ENCODE results near the gene DSCAML1.

Gene DSCAML1

DNA sequence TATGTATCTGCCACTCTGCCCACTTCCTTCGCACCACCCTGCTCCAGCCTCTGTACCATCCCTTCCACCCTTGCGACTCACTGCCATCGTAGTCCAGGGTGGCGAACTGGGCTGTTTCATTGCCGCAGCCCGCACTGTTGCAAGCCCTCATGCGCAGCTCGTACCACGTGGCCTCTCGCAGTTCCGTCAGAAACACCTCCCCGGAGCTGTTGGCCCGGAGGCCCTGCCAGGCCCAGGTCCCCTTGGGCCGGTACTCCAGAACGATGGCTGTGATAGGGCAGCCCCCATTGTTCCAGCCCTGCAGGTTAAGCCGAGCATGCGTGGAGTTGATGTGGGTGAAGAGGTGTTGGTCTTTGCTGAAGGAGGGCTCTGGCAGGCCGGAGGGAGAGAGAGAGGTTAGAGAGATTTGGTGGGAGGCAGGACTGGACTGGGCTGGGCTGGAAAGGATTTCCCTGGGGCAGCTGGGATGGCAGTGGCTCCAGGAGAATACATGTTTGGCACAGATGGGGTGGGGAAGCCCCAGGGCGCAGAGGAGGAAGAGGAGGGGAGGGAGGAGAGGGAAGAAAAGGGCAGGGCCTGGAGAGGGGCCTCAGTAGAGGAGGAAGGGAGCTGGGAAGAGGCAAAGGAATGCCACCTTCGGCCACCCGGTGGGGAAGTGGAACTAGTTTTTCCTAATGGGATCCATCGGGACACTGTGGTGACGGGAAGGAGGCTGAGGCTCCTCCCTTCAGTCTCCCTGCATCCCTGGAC is 359.8 kb downstream of the DSCAML1 start:
- DNase-seq = no peak

DNA sequence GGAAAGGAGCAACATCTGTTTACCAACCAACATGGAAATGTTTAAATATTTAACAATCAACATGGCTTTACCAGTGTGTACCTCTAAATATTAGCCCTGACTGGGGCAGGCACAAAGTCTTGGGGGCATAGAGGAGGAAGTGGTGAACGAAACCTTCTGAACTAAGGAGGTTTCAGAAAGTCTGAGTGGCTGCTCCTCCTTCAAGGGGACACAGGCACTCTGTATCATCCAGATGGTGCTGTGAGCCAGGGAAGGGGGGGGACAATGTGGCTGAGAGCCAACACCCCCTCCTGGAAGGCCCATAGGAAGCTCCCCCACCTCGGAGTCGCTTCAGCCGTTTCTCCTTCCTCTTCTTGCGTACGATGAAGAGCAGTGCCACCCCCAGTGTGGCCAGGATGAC is 361.7 kb downstream of the DSCAML1 start:
- no peak for DNase-seq

DNA sequence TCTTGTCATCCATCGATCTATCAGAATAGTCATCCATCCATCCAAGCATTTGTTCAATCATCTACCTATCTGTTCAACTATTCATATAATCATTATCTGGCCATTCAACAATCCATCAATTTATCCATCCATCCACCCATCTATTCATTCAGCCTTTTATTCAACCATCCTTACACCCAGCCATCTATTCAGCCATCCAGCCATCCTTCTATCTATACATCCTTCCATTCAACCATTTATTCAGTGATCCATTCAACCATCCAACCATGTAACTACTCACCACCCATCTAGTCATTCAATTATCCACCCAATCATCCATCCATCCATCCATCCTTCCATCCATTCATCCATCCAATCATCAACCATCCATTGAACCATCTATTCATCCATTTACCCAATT is 362.5 kb downstream of the DSCAML1 start:
- no peak for DNase-seq

DNA sequence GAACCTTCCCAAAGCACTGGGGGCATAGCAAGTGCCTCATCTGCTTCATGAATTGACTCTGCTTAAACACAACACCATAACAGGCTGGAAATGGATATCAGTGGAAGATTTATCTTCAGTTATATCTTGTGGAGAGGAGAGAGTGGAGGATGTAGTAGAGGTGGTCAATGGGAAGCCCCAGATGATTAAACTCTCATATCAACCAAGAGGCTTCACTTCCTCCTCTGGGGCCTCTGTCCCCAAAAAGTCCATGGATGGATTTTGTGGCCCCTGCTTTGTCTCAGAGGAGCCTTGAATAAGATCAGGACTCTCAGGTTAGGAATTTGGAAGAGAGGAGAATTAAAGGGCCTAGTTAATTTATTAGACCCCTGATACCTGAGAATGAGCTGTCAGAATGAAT is 363.3 kb downstream of the DSCAML1 start:
- no peak for DNase-seq

DNA sequence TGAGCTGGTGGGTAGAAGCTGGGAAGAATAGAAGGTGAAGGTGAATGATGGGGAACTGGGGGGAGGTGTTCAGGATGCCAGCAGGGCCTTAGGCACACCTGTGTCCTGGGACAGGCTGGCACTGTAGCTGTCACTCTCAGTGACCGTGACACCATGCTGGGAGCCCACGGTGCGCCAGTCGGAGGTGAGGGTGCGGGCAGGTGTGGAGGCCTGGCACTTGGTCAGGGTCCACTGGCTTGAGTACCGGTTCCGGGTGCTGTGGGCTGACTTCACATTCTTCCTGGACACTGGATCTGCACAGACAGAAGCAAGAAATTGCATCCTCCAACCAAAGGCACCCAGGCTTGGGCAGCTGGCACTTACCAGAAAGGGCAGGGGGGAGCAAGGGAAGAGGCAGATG is 365.6 kb downstream of the DSCAML1 start:
- no peak for DNase-seq

DNA sequence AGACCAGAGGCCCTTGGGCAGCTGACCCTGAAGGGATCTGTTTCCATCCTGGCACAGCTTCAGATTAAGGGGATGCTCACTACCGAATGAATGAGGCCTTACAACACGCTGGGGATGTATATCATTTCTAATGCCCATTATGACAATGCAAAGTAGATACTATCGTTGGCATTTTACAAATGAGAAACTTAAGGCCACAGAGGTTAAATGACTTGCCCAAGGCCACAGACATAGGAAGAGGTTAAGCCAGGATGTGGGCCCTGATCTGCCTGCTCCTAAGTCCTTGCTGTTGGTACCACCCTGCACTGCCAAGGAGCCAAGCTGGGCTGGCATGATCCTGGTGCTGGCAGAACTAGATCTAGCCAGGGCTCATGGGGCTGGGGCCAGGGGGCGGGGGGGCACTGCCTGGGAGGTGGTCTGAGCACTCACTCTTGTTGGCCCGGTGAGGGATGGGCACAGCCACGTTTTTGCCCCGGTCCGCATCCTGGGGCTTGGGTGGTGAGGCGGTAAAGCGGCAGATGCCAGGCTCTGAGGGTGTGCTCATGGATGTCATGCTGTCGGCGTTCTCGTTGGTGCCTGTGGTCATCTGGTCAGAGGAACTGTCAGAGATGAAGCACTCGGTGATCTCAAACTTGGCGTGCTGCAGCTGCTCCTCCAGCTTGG is 366.6 kb downstream of the DSCAML1 start:
- DNase-seq = no peak

DNA sequence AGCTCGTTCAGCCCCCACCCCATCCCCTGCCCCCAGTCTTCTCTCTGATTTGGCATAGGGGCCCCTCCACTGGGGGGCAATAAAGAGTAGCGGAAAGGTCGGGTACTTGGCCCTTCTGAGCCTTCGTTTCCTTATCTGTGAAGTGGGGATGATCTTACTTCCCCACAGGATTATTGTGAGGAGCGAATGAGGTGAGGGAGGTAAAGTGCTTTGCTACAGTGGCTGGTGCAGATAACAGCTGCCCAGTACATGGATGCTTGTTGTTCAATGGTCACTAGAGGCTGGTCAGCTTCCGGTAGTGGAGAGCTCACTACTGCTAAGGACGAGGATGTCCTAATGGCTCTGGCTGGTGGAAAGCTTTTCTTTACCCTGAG is 368.2 kb downstream of the DSCAML1 start:
- peak; percentile 67 for DNase-seq

DNA sequence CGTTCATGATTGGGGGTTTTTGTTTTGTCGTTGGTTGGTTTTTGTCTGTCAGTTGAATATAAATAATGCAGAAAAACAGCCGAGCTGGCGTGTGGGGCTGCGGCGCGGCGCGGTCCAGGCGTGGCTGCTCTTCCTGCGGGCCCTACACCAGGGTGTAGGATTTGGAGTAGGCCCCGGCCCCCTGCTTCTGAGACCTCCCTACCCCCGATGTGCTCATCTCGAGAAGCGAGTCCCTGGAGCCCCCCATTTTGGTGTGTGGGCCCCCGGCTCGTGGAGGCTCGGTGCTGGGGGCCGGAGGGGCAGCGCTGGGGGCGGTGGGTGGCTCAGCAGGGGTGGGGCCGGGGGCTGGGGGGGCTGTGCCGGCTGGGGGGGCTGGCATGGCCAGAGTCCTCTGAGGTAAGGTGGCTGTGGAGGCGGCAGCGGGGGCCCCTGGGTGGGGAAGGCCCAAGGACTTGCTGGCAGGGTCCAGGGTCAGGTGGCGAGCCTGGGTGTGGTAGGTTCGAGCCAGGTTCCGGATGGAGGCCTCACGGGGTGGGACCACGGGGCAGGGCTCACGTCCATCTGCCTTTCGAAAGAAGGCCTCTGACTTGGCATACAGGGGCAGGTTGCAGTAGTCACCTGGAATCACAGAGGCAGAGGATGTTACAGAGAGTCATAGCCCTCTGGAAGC is 368.7 kb downstream of the DSCAML1 start:
- no peak for DNase-seq

DNA sequence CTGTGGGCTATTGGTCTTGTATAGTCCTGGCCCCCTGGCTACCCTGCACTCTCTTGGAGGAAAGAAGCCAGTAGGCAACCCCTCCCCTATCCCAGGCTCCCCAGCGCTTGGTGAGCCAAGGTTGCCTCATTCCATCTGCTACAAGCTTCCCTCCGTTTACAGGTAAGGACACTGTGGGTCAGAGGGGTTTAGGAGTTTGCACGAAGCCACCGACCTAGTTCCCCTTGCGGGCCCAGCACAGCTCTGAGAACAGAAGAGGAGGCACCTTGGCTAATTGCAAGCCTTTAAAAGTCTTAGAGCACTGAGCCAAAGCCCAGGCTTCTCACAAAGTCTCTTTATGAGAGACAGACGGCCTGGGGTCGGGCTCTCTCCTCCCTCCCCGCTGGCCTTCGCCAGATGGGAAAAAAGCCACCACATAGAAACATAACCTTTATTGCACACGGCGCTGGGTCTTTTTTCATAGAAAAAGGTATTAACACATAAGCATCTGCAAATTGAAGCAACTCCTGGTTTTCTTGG is 369.6 kb downstream of the DSCAML1 start:
- DNase-seq = no peak

DNA sequence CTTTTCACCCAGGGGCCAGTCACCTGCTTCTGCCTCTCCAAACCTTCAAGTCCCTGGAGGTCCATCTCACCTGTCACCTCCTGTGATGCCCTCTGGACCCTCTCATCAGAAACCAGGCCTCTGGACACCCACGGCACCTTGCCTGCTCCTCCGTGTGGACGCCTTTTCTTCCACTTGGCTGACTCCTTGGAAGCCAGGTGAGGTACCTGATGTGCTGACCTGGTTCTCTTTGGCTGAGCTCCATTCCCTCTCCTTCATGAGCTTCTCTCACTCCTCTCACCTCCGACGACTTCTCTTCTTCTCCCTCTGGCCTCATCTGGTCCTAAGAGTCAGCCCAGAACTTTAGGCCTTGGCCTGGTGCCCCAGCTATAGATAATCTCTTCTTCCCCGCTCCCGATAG is 370.1 kb downstream of the DSCAML1 start:
- DNase-seq = no peak

DNA sequence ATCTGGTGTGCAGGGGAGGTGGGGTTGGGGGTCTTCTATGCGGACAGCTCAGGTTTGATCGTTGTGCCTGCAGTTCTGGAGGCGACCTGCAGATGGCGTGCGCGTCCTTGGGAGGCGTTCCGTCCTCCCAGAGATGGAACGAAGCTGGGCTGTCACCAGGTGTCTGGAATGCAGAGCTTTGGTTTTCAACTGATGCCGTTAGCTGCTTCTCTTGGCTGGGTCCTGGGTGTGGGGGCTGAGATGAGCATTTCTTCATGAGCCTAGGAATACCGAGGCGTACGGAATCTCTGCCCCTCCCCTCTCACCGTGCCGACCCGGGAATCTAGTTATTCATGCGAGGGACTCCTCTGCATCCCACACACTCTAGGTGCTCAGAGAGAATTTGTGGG is 370.7 kb downstream of the DSCAML1 start:
- DNase-seq = peak; percentile 82

DNA sequence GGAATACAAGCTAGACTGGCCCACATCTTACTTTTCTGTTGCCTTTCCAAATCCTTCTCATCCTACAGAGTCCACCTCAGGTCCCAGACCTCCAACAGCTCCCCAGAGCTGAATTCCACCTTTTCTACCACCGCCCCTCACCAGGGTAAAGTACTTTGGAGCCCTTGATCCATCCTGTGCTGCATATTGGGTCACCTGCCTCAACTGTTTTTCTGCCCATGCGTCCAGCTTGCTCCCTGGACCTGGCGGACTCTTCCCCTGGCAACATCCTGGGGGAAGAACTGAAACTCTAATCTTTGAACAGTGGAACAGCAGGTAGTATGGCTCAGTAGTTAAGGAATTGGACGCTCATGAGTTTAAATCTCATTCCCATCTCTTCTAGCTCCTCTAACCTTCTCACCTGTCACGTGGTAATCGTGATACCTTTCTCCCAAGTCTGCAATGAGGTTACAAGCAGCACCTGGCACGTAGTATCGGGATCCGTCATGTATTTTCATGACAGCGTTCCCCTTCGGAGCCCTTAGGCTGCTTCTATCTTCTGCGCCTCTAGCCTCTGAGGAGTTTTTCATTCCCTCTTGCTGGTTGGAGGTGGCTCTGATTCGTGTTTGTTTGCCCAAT is 371.2 kb downstream of the DSCAML1 start:
- DNase-seq = no peak

DNA sequence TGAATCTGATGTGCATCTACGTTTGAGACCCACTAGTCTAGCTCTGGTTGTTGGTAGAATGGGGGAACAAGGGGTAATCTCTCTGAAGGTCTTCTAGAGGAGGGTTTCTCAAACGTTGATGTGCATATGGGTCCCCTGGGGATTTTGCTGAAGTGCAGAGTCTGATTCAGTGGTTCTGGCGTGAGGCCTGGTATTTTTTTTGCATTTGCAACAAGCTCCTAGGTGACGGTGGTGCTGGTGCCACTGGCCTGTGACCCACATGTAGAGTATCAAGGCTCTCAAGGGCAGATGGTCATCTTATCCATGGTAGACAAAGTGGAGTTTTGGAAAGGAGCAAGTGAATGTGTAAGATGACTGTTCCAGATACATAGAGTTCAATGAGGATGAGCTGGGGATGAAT is 372.2 kb downstream of the DSCAML1 start:
- no peak for DNase-seq

DNA sequence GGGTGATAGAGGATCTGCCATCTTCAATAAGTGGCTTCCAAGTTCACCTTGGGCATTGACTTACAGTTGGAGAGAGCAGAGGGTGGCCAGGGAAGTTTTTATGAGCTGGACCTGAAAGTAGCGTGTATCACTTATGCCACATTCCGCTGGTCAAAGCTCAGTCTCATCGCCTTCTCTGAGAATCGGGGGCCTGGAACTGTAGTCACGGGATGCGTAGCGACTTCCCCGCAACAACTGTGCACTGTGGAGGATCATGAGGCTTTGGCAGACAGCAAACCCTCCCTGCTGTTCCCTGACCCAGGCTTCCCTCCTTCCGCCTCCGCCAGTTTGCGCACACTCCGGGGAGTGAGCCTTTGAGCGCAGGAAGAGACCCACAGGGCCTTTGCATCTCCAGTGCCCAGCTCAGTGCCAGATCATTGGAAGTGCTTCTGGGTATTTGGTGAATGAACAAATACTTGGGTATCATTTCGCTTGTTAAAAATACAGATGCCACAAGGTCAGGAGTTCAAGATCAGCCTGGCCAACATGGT is 373.9 kb downstream of the DSCAML1 start:
- DNase-seq = no peak

DNA sequence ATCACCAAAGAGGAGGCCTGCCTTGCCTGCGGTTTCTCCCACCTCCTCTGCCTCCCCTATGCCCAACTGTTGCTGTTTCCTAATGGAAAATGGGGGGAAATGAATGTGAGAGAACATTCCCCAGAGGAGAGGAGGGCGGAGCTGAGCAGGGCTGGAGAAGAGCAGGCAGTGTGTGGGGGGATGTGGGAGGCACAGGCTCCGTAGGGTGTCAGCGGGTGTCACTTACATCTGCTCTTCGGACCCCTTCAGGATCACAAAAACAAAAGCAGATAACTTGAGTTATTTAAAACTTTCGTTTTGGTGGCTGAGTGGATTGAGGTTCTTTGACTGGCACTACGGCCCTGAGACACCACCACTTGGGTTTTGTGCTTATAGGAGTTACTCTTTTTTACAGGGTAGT is 375.5 kb downstream of the DSCAML1 start:
- DNase-seq = no peak

DNA sequence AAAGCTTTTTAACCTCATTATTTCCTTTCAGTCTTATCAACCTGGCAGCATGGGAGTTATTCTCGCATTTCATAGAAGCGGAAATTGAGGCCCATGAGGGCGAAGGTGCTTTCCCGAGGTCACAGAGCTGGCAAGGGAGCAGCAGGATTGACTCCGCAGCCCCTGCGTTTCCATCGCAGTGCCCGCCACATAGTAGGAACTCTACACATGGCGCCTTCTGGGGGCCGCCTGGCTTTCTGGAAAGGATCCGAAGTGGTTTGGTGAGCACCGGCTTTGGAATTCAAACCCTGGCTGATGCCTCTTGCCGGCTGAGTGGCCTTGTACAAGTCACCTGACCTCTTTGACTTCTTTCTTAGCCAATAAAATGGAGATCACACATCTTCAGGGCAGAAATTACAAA is 376.0 kb downstream of the DSCAML1 start:
- DNase-seq = no peak

DNA sequence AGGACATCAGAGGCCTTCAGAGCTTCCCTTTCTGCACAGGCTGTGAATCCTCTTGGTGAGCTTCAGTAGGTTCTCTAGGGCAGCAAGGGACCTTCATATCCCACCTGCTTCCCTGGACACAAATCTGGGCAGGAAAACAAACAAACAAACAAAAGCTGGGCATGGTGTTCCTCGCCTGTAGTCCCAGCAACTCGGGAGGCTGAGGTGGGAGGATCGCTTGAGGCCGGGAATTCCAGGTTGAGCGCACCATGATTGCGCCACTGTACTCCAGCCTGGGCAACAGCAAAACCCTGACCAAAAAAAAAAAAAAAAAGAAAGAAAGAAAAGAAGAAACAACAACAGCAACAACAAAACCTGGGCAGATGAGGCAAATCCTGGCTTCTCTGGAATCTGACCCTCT is 376.4 kb downstream of the DSCAML1 start:
- DNase-seq = no peak

DNA sequence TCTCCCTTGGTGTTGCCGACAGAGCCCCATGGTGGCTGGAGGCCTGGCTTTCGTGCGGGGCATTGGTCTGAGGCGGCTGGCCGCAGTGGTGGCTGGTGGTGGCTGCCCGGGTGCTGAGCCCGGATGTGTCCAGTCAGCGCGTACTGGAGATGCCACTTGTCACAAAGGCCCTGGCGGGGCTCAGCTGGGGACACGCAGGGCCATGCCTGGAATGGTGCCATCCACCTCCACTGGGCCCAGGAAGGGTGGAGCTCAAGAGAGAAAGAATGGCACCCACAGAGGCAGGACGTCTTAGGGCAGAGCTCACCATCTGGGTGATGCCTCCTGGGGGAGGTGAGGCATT is 376.9 kb downstream of the DSCAML1 start:
- no peak for DNase-seq

DNA sequence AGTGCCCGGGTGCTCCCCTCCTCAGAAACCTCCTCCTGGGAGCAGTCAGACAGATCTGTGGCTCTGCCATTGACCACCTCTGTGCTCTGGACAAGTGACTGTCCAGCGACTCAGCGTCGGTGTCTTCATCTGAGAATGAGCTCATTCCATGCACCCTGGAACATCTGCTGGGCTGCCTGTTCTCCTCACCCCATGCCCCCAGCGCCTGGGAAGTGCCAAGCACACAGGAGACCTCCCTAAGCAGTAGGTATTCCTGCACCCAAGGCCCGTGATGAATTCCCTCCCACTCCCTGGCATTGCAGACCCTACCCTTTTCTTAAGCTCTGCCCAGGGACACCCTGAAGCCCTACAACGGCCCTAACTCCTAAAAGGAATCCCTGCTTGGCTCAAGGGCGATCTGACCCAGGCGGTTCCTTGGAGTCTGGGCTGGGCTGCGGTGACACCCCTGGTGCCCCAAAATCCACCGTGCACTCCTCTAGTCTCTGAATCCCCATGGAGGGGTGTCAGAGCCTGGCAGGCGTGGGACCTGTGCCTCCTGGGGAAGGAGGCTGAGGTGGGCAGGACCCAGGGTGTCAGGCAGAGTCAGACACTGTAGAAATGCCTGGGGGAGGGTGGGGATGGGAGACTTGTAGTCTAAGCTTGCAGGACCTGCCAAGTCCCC is 377.4 kb downstream of the DSCAML1 start:
- no peak for DNase-seq

DNA sequence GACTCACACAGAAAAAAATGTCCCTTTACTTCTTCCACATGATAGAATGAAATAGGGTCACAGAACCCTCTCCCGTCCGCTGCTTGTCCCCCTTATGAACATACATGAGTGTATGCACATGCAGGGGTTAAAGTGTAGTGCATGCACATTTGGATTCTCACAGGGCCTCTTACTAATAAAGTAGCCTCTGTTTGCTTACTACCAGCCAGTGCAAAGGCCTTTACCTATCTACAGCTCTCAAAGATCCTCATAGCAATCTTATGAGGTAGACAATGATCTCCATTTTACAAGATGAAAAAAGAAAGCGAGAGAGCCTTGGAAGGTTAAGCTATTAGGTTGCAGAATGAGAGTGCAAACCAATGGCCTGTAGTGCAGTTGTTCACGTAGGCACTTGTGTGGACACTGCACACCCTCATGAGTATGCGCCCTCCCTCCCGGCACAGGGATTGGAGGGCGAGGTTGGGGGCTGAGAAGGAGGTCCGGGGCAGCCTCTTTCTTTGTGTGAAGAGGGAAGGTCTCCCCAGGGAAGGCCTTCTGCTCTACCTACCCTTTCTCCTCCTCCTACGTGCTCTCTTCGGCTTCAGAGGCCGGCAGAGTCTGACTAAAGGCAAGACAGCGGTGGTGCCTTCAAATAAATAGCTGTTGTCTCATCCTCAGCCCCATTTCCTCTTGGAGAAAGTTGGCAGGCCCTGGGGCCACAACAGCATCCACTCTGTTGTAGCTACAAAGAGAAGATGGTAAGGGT is 378.1 kb downstream of the DSCAML1 start:
- no peak for DNase-seq

DNA sequence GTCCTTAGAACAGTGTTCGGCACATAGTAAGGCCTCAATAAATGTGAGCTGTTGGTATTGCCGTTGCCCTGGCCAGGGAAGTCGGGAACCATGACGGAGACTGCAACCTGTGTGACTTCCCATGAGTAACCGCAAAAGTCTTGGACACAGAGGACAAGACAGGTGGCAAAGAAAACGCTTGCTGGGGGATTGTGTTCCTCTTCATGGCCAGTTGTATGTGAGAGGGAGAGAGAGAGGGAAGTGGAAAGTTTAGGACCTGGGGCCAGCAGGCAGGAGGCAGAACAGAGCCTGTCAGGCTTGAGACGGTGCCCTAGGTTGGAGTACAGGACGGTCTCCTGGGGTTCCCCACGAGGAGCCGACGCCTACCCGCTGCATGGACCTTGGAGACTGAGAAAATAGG is 379.2 kb downstream of the DSCAML1 start:
- DNase-seq = no peak

DNA sequence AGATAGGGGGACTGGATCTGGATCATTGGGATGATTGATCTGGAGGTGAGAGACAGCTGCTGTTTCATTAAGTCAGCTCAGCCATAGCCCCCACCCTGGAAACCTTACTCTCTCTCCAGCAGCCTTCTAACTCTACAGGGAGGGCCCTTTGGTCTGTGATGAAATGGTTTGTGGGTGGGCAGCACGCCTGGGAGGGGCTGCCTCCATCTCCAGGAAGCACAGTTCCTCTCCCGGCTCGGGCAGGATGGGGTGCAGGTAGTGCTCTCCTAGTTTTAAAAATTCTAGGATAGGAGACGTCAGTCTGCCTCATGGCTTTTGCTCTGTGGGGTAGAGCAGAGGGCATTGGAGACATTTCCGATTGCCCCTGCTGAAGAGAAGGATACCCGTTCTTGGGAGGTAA is 379.7 kb downstream of the DSCAML1 start:
- no peak for DNase-seq
